Erythroblast (primary cell): ENCODE results near the gene ANKRD52.

Experiments
- GATA1 ChIP-seq: IDR thresholded peaks from 2 replicates; pipeline ENCODE4 v1.6.1; 2011; ENCODE audit warnings: low read depth, mild to moderate bottlenecking, control low read depth, low read length, moderate library complexity
- POLR2A ChIP-seq: IDR thresholded peaks from 2 replicates; pipeline ENCODE4 v1.6.1; 2011; ENCODE audit warnings: mild to moderate bottlenecking, low read length

DNA sequence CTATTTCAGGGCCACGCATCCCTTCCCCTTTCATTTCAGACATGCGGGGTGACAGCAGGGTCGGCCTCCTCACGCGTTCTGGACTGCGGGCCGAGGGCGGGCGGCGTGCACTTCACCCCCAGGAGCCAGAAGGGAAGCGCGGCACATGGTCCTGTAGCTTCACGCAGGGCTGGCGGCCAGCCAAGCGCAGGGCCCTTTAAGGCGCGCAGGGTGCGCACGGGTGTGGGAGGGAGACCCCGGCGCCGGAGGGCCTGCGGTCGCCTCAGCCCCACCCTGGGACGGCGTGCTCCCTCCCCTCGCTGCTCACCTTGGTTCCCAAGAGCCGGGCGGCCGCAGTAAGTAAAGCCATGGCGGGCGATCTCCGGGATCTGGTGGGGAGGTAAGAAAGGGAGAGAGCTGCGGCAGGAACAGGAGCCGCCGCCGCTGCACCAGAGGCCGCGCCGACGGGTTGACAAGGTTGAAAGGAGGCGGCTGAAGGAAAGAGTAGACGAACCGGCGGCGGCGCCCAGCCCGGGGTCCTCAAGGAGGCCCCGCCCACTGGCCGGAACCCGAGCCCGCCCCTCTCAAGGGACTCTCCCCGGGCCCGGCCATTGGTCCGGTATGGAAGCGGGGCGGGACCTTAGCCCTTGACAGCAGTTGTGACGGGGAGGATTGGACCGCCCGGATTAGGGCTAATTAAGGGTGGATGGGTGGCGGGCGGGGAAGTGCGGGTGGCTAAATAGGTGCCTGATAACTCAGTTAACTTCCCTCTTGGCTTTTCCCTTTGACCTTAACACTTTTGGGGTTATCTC, 41.9 kb upstream of the ANKRD52 start, which contains the start of gene CS:
- peak; percentile 77 for TF ChIP-seq POLR2A
- no peak for TF ChIP-seq GATA1
